Liver (tissue), 9 donors: ENCODE measurements around the gene RNF144B. TPM values are rescaled to one million over a fixed set of nuclear protein-coding genes. Genes with fewer than 3 reads are reported as not detected.

Source experiments
- DNase-seq: peaks from one replicate; pipeline ENCODE4 v3.0.0-alpha.2; 2017; ENCODE audit warnings: low spot score
- H3K27ac ChIP-seq, 2 donors: one replicate each; pipeline ENCODE4 v1.7.0; 2013; ENCODE audit warnings: inconsistent platforms in 2 of 2, low read length in 2 of 2, control low read depth in 1 of 2, low read depth in 1 of 2, mild to moderate bottlenecking in 1 of 2
- H3K27me3 ChIP-seq, 4 donors: one replicate each; pipeline versions ENCODE4 v1.6.1 to v1.7.0; 2013; ENCODE audit warnings: low read length in 3 of 4, inconsistent platforms in 1 of 4, mild to moderate bottlenecking in 1 of 4, moderate library complexity in 1 of 4; ENCODE audit not compliant: control insufficient read depth in 4 of 4, insufficient read depth in 4 of 4
- H3K36me3 ChIP-seq, 4 donors: one replicate each; pipeline versions ENCODE4 v1.6.1 to v1.7.0; 2013; ENCODE audit warnings: low read length in 3 of 4, mild to moderate bottlenecking in 3 of 4, low read depth in 1 of 4, moderate library complexity in 1 of 4; ENCODE audit not compliant: control insufficient read depth in 4 of 4, insufficient read depth in 3 of 4
- H3K4me1 ChIP-seq, 4 donors: one replicate each; pipeline versions ENCODE4 v1.6.1 to v1.7.0; 2013; ENCODE audit warnings: low read length in 3 of 4, mild to moderate bottlenecking in 3 of 4, moderate library complexity in 1 of 4; ENCODE audit not compliant: control insufficient read depth in 4 of 4, insufficient read depth in 4 of 4
- H3K4me3 ChIP-seq, 3 donors: one replicate each; pipeline versions ENCODE4 v1.6.1 to v1.7.0; 2013; ENCODE audit warnings: low read length in 3 of 3, control low read depth in 1 of 3, low read depth in 1 of 3, mild to moderate bottlenecking in 1 of 3
- H3K9ac ChIP-seq, 2 donors: one replicate each; pipeline ENCODE4 v1.7.0; 2013; ENCODE audit warnings: low read length in 2 of 2, mild to moderate bottlenecking in 2 of 2, moderate library complexity in 2 of 2, control low read depth in 1 of 2, low read depth in 1 of 2
- H3K9me3 ChIP-seq, 4 donors: one replicate each; pipeline versions ENCODE4 v1.6.1 to v1.7.0; 2013; ENCODE audit warnings: low read length in 3 of 4; ENCODE audit not compliant: control insufficient read depth in 4 of 4
- FOXA1 ChIP-seq: IDR thresholded peaks from 2 replicates; pipeline ENCODE4 v1.6.1; 2016; ENCODE audit warnings: antibody characterized with exemption
- FOXA2 ChIP-seq: IDR thresholded peaks from 2 replicates; pipeline ENCODE4 v1.6.1; 2016; ENCODE audit warnings: antibody characterized with exemption
- GABPA ChIP-seq, 2 donors: IDR thresholded peaks in 1 of 2; conservative IDR thresholded peaks in 1 of 2; 2 replicates each; pipeline ENCODE4 v1.6.1; 2016; ENCODE audit warnings: antibody characterized with exemption in 2 of 2, mild to moderate bottlenecking in 1 of 2, moderate library complexity in 1 of 2
- HNF4A ChIP-seq, 2 donors: conservative IDR thresholded peaks; 2 replicates each; pipeline ENCODE4 v1.6.1; 2016; ENCODE audit warnings: antibody characterized with exemption in 2 of 2, mild to moderate bottlenecking in 2 of 2
- HNF4G ChIP-seq: IDR thresholded peaks from 2 replicates; pipeline ENCODE4 v1.6.1; 2016; ENCODE audit warnings: antibody characterized with exemption
- JUND ChIP-seq, 2 donors: IDR thresholded peaks; 2 replicates each; pipeline ENCODE4 v1.6.1; 2016; ENCODE audit warnings: antibody characterized with exemption in 2 of 2
- NR2F2 ChIP-seq: IDR thresholded peaks from 2 replicates; pipeline ENCODE4 v1.6.1; 2016; ENCODE audit warnings: antibody characterized with exemption
- RAD21 ChIP-seq, 2 donors: IDR thresholded peaks; 2 replicates each; pipeline ENCODE4 v1.6.1; 2016; ENCODE audit warnings: antibody characterized with exemption in 2 of 2, mild to moderate bottlenecking in 2 of 2
- RXRA ChIP-seq, 2 donors: IDR thresholded peaks; 2 replicates each; pipeline ENCODE4 v1.6.1; 2017 to 2018; ENCODE audit warnings: antibody characterized with exemption in 2 of 2, mild to moderate bottlenecking in 1 of 2
- TAF1 ChIP-seq: conservative IDR thresholded peaks from 2 replicates; pipeline ENCODE4 v1.6.1; 2016; ENCODE audit warnings: antibody characterized with exemption, mild to moderate bottlenecking
- WGBS: extraction: QIAGEN DNeasy Blood & Tissue Kit; methylation state at CpG from one replicate; pipeline ENCODE4 v1.1.7; 2013; 5-methylcytosine and 5-hydroxymethylcytosine counted together
- polyA plus RNA-seq, 2 donors: library from polyadenylated mRNA; stranded (reverse) in 1 of 2; unstranded in 1 of 2; fragments of 200-250 nt in 1 of 2; fragments of >200 nt in 1 of 2; fragmentation: Nextera tagmentation in 1 of 2; extraction: Ambion mirVana in 1 of 2; gene quantifications; one replicate each; pipeline versions ENCODE4 v1.2.1 to v1.2.3, GENCODE V29; 2013 to 2015
- total RNA-seq, 2 donors: library from RNA; depleted of rRNA; stranded (reverse); fragments of >200 nt; gene quantifications; one replicate each; pipeline ENCODE4 v1.2.3, GENCODE V29; 2014
- TF ChIP-seq, protein P1 (sequence below): IDR thresholded peaks from 2 replicates; pipeline ENCODE4 v1.6.1; 2016; ENCODE audit warnings: antibody characterized with exemption
- TF ChIP-seq, protein P2 (sequence below): IDR thresholded peaks from 2 replicates; pipeline ENCODE4 v1.6.1; 2016; ENCODE audit warnings: antibody characterized with exemption
- TF ChIP-seq, protein P3 (sequence below): IDR thresholded peaks from 2 replicates; pipeline ENCODE4 v1.6.1; 2016; ENCODE audit warnings: antibody characterized with exemption, mild to moderate bottlenecking
- TF ChIP-seq, protein P4 (sequence below): IDR thresholded peaks from 2 replicates; pipeline ENCODE4 v1.6.1; 2016; ENCODE audit warnings: antibody characterized with exemption
- donor health status: healthy.
- donor health status: healthy.
- donor health status: healthy.
- donor health status: healthy.
- donor health status: healthy.

Gene RNF144B
- total and polyA plus RNA-seq, 4 donors, result 3.0 to 15.1 (median 7.6) TPM

DNA sequence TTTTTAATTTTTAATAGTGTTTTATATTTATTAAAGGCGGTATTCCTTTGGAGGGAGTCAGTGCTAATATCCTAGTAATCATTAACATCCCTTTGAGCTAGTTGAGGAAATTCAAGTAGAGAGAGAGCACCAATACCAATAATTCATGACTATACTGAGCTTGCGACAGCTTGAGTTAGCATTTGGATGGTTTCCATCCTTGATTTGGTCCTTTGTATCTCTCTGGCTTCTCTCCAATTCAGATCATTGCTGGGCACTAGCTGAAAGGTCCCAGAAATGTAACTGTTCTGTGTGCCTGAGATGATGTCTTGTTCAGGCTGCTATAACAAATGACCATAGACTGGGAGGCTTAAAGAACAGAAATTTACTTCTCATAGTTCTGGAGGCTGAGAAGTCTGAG is 77.0 kb downstream of the RNF144B start:
- DNase-seq, result no peak
- H3K4me1 ChIP-seq, result peaks cover 7 to 55% (median 34%) of the 10 kb centered on the region in 4 donors
- H3K27ac ChIP-seq, result no peak overlapping the region
- no peak overlapping the region for H3K9ac ChIP-seq
- peak; percentile 10 to 21 for TF ChIP-seq HNF4A (conservative IDR thresholded peaks at IDR 0.05)
- TF ChIP-seq, protein P1, sequence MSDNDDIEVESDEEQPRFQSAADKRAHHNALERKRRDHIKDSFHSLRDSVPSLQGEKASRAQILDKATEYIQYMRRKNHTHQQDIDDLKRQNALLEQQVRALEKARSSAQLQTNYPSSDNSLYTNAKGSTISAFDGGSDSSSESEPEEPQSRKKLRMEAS, result no peak
- H3K27me3 ChIP-seq, result no peaks in the 10 kb centered on the region
- no peak overlapping the region for H3K4me3 ChIP-seq
- 63% methylated on average over 2 of the region's 2 CpGs for WGBS
- peaks cover 1 to 35% (median 18%) of the 10 kb centered on the region in 4 donors for H3K36me3 ChIP-seq
- H3K9me3 ChIP-seq, result no peaks in the 10 kb centered on the region

DNA sequence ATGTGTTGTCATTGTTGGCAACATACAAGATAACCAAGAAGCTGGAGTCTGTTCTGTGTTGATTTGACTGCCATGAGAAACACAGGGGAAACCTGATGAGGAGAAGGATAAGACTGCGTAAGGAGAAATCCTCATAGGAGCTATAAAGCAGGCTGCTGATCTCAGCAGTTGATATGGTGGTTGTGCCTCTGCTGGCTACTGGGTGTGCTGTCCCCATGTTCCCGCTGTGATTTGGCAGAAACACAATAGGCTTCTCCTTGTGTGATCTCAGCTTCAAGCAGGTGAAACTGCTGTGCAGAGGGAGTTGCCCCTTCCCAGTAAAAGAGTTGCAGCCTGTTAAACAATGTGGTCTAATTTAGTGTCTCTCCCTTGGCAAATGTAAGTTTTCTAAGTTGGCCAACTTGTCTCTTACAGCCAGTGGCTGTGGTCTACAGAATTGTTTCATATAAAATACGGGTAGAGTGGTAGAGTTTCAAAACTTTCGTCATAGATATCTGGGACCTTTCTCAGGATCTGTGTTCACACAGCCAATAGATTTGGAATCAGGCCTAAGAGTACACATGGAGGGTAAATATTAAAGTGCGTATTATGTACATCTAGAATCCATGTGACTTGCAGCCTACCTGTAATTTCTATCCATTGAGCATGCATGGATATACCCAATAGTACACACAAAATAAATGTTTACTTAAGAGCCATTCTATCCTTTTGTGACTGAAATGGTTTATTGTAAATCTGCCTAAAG is 78.4 kb downstream of the RNF144B start:
- no peak for DNase-seq
- WGBS, result 58% methylated on average over 5 of the region's 5 CpGs
- peaks cover 8 to 69% (median 46%) of the 10 kb centered on the region in 4 donors for H3K4me1 ChIP-seq
- TF ChIP-seq HNF4A (conservative IDR thresholded peaks at IDR 0.05), result peak in 1 of 2 donors; percentile 50
- no peak for TF ChIP-seq JUND (IDR thresholded peaks at IDR 0.05)
- peak in 1 of 2 donors; percentile 25 for TF ChIP-seq RXRA (IDR thresholded peaks at IDR 0.05)
- TF ChIP-seq FOXA2, result peak; percentile 60
- TF ChIP-seq, protein P2, sequence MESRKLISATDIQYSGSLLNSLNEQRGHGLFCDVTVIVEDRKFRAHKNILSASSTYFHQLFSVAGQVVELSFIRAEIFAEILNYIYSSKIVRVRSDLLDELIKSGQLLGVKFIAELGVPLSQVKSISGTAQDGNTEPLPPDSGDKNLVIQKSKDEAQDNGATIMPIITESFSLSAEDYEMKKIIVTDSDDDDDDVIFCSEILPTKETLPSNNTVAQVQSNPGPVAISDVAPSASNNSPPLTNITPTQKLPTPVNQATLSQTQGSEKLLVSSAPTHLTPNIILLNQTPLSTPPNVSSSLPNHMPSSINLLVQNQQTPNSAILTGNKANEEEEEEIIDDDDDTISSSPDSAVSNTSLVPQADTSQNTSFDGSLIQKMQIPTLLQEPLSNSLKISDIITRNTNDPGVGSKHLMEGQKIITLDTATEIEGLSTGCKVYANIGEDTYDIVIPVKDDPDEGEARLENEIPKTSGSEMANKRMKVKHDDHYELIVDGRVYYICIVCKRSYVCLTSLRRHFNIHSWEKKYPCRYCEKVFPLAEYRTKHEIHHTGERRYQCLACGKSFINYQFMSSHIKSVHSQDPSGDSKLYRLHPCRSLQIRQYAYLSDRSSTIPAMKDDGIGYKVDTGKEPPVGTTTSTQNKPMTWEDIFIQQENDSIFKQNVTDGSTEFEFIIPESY, result peak; percentile 22
- H3K9me3 ChIP-seq, result no peaks in the 10 kb centered on the region
- H3K9ac ChIP-seq, result no peak overlapping the region
- no peak overlapping the region for H3K4me3 ChIP-seq
- peaks cover 0 to 21% (median 7%) of the 10 kb centered on the region in 4 donors for H3K36me3 ChIP-seq
- H3K27ac ChIP-seq, result peak overlapping the region; percentile 9 to 62
- no peaks in the 10 kb centered on the region for H3K27me3 ChIP-seq

DNA sequence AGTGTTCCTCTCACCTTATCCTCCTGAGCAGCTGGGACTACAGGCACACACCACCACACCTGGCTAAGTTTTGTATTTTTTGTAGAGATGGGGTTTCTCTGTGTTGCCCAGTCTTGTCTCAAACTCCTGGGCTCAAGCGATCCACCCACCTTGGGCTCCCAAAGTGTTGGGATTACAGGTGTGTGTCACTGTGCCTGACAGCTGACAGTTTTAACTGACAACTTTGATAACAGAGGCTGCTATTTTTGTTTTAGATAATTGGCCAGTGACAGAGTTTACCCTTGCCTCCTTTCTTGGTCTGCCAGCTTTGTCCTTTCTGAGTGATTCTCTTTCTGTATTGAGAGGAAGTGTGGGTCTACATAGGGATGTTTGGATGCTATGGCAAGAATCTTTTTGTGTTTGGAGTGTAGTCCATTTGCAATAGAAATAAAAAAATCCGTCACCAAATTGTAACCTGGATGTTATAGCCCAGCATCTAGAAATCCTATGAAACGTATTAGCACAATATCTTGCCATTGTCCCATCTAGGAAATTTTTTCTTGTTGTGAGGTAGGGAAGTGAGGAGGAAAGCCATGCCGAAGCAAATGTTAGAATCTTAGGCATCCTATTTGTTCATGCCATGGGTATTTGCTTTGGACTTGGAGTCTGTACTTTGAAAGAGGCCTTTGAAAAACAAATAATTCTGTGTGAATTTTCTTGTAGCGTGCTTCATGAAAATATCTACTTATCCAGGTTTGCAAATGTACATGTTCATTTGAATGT is 80.8 kb downstream of the RNF144B start:
- 40% methylated on average over 5 of the region's 5 CpGs for WGBS
- no peaks in the 10 kb centered on the region for H3K9me3 ChIP-seq
- H3K4me3 ChIP-seq, result no peak overlapping the region
- H3K36me3 ChIP-seq, result peaks cover 0 to 12% (median 4%) of the 10 kb centered on the region in 4 donors
- peak overlapping the region; percentile 35 to 37 for H3K27ac ChIP-seq
- no peak for DNase-seq
- H3K27me3 ChIP-seq, result no peaks in the 10 kb centered on the region
- H3K4me1 ChIP-seq, result peaks cover 8 to 80% (median 52%) of the 10 kb centered on the region in 4 donors
- H3K9ac ChIP-seq, result no peak overlapping the region
- TF ChIP-seq HNF4G (no peak), FOXA1 (no peak), RAD21 (IDR thresholded peaks at IDR 0.05) (peak in 1 of 2 donors; percentile 19), GABPA (IDR thresholded peaks at IDR 0.05 in 1 of 2, conservative IDR thresholded peaks at IDR 0.05 in 1 of 2) (no peak), FOXA2 (peak; percentile 19), NR2F2 (no peak), HNF4A (conservative IDR thresholded peaks at IDR 0.05) (peak; percentile 78 to 82), RXRA (IDR thresholded peaks at IDR 0.05) (peak in 1 of 2 donors; percentile 35), TAF1 (no peak)
- TF ChIP-seq, protein P2, result no peak
- TF ChIP-seq, protein P3, sequence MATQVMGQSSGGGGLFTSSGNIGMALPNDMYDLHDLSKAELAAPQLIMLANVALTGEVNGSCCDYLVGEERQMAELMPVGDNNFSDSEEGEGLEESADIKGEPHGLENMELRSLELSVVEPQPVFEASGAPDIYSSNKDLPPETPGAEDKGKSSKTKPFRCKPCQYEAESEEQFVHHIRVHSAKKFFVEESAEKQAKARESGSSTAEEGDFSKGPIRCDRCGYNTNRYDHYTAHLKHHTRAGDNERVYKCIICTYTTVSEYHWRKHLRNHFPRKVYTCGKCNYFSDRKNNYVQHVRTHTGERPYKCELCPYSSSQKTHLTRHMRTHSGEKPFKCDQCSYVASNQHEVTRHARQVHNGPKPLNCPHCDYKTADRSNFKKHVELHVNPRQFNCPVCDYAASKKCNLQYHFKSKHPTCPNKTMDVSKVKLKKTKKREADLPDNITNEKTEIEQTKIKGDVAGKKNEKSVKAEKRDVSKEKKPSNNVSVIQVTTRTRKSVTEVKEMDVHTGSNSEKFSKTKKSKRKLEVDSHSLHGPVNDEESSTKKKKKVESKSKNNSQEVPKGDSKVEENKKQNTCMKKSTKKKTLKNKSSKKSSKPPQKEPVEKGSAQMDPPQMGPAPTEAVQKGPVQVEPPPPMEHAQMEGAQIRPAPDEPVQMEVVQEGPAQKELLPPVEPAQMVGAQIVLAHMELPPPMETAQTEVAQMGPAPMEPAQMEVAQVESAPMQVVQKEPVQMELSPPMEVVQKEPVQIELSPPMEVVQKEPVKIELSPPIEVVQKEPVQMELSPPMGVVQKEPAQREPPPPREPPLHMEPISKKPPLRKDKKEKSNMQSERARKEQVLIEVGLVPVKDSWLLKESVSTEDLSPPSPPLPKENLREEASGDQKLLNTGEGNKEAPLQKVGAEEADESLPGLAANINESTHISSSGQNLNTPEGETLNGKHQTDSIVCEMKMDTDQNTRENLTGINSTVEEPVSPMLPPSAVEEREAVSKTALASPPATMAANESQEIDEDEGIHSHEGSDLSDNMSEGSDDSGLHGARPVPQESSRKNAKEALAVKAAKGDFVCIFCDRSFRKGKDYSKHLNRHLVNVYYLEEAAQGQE, result no peak
- TF ChIP-seq, protein P1, result no peak
- TF ChIP-seq, protein P4, sequence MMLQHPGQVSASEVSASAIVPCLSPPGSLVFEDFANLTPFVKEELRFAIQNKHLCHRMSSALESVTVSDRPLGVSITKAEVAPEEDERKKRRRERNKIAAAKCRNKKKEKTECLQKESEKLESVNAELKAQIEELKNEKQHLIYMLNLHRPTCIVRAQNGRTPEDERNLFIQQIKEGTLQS, result no peak
